Heart right ventricle (tissue), 16 donors: ENCODE results near the gene NSD2. TPM values are rescaled to one million over a fixed set of nuclear protein-coding genes. Genes with fewer than 3 reads are reported as not detected.

ENCODE experiments used
- ATAC-seq, 8 donors: fragments of 200-7000 bp; cut with Tn5 transposase; one replicate each; pipeline ENCODE4 v1.9.1; 2020; ENCODE audit warnings: mild to moderate bottlenecking in 8 of 8, moderate library complexity in 8 of 8, moderate number of reproducible peaks in 1 of 8
- DNase-seq, 2 donors: peaks; one replicate each; pipeline ENCODE4 v3.0.0-alpha.2; 2020
- H3K27ac ChIP-seq, 10 donors: fragments of 200-600 bp; sonication (generic) in 2 of 10; one replicate each; pipeline versions ENCODE4 v1.5.0 to v1.8.0; 2020 to 2022; ENCODE audit warnings: mild to moderate bottlenecking in 3 of 10
- H3K27me3 ChIP-seq, 7 donors: fragments of 200-600 bp; one replicate each; pipeline ENCODE4 v1.8.0; 2021 to 2022; ENCODE audit warnings: mild to moderate bottlenecking in 2 of 7
- H3K36me3 ChIP-seq, 9 donors: fragments of 200-600 bp; sonication (generic) in 1 of 9; one replicate each; pipeline versions ENCODE4 v1.5.0 to v1.8.0; 2020 to 2022; ENCODE audit warnings: mild to moderate bottlenecking in 2 of 9
- H3K4me1 ChIP-seq, 9 donors: fragments of 200-600 bp; sonication (generic) in 1 of 9; one replicate each; pipeline versions ENCODE4 v1.5.0 to v1.8.0; 2020 to 2022; ENCODE audit warnings: mild to moderate bottlenecking in 4 of 9
- H3K4me3 ChIP-seq, 10 donors: fragments of 200-600 bp; sonication (generic) in 2 of 10; one replicate each; pipeline versions ENCODE4 v1.5.0 to v1.8.0; 2020 to 2022; ENCODE audit warnings: mild to moderate bottlenecking in 7 of 10, moderate library complexity in 2 of 10
- H3K9me3 ChIP-seq, 11 donors: fragments of 200-600 bp in 10 of 11; sonication (generic) in 2 of 11; one replicate each; pipeline versions ENCODE4 v1.5.0 to v1.8.0; 2013 to 2022; ENCODE audit warnings: mild to moderate bottlenecking in 2 of 11, control low read depth in 1 of 11, moderate library complexity in 1 of 11
- CTCF ChIP-seq, 9 donors: fragments of 200-600 bp; sonication (generic) in 2 of 9; IDR thresholded peaks; one replicate each; pipeline versions ENCODE4 v1.5.0 to v1.8.0; 2021 to 2022; ENCODE audit warnings: antibody characterized with exemption in 9 of 9, mild to moderate bottlenecking in 5 of 9, moderate library complexity in 1 of 9
- WGBS, 2 donors: extraction: QIAGEN DNeasy Blood & Tissue Kit; methylation state at CpG; one replicate each; pipeline ENCODE4 v1.1.7; 2013; ENCODE audit warnings: inconsistent platforms in 1 of 2; 5-methylcytosine and 5-hydroxymethylcytosine counted together
- intact Hi-C, 10 donors: fragments of 100-400 bp; cut with DNase I; formaldehyde crosslinking; loops; one replicate each; pipeline versions ENCODE4 v1.11.1 to v1.14.2; 2022
- polyA plus RNA-seq, 2 donors: library from polyadenylated mRNA; stranded (reverse); fragments of 200-250 nt; gene quantifications; one replicate each; pipeline ENCODE4 v1.2.3, GENCODE V29; 2013
- total RNA-seq, 10 donors: library from RNA; stranded (reverse); fragmentation: NEBNext Ultra II Directional in 3 of 10; extraction: Animal tissue kit (Norgen Biotek cat#: 25700) in 3 of 10; gene quantifications; one replicate each; pipeline versions ENCODE4 v1.2.1 to v1.2.4, GENCODE V29; 2021 to 2023
- donor health status: Arrhythmogenic right ventricular cardiomyopathy.
- donor health status: ischemic (EF 13 %, LVEDD 7.1; RV severe dilation, severe dysfunction).
- donor health status: healthy with polysubstance abuse.
- donor health status: DM: no; HTN: yes; CAD: no.
- donor health status: DM: no; HTN: no; CAD: no.
- donor health status: ischemic (EF 25% LVEDD 6.9; RV normal size, moderate dysfunction).
- donor health status: ischemic (EF 25% LVEDD 5.7; RV mildly dilated, moderate dysfunction).
- donor health status: healthy.
- donor health status: DM: yes; HTN: yes; CAD: no.
- donor health status: Ischemic cardiomyopathy.
- donor health status: ischemic (EF 35%, LVEDD 5.7; RV mildly dilated, moderate dysfunction).
- donor health status: nonischemic (EF 11% LVEDD 7.7; RV severe dilation, severe dysfunction).
- donor health status: DM: yes; HTN: yes; CAD: no.
- donor health status: PGD.
- donor health status: ischemic (EF 29% LVEDD 5.4; RV normal size, mild dysfunction).
- donor health status: nonischemic (EF 23%, LVEDD 6.1; RV moderate dilation, normal function).

NSD2 gene
- total and polyA plus RNA-seq, 12 donors = 7.7 to 64.4 (median 44.5) TPM

- Histone ChIP-seq H3K36me3 (peaks cover 0 to 99% (median 23%) of the 10 kb centered on the region in 9 donors), H3K9me3 (no peaks in the 10 kb centered on the region), H3K4me3 (no peak overlapping the region), H3K27me3 (no peaks in the 10 kb centered on the region), H3K27ac (peak overlapping the region in 4 of 10 donors; percentile 19 to 54 (median 36)), H3K4me1 (peaks cover 0 to 19% (median 10%) of the 10 kb centered on the region in 9 donors)
- no peak for TF ChIP-seq CTCF (IDR thresholded peaks at IDR 0.05)
- intact Hi-C loops = no loop called here
- peak; percentile 47 to 91 (median 83) for ATAC-seq
- WGBS, 2 donors = 75 to 79% methylated on average over 11 of the region's 11 CpGs
- no peak for DNase-seq
Observed at GRCh38 chr4:1939664-1940509, 68.7 kb downstream of the NSD2 start.

GRCh38 chr4:1940566-1940965, 69.4 kb downstream of the NSD2 start:
- no peak for DNase-seq
- Histone ChIP-seq H3K36me3 (peaks cover 0 to 99% (median 16%) of the 10 kb centered on the region in 9 donors), H3K9me3 (no peaks in the 10 kb centered on the region), H3K27ac (peak overlapping the region in 4 of 10 donors; percentile 19 to 54 (median 34)), H3K4me3 (no peak overlapping the region), H3K4me1 (peaks cover 0 to 19% (median 10%) of the 10 kb centered on the region in 9 donors), H3K27me3 (no peaks in the 10 kb centered on the region)
- WGBS, 2 donors = 84 to 87% methylated on average over 7 of the region's 7 CpGs
- ATAC-seq = peak in 6 of 8 donors; percentile 25 to 76 (median 38)
- TF ChIP-seq CTCF (IDR thresholded peaks at IDR 0.05) = no peak
- intact Hi-C loops = no loop called here

GRCh38 chr4:1943928-1944327, 72.7 kb downstream of the NSD2 start:
- H3K9me3 ChIP-seq = no peaks in the 10 kb centered on the region
- DNase-seq (no peak), ATAC-seq (no peak)
- no peak overlapping the region for H3K27ac ChIP-seq
- WGBS, 2 donors = 95% methylated on average over 7 of the region's 7 CpGs
- intact Hi-C loops = no loop called here
- peaks cover 0 to 19% (median 10%) of the 10 kb centered on the region in 9 donors for H3K4me1 ChIP-seq
- H3K4me3 ChIP-seq = no peak overlapping the region
- H3K27me3 ChIP-seq = no peaks in the 10 kb centered on the region
- TF ChIP-seq CTCF (IDR thresholded peaks at IDR 0.05) = no peak
- peaks cover 0 to 98% (median 16%) of the 10 kb centered on the region in 9 donors for H3K36me3 ChIP-seq

- no peak for DNase-seq
- ATAC-seq = peak in 1 of 8 donors; percentile 24
- H3K27me3 ChIP-seq = no peaks in the 10 kb centered on the region
- intact Hi-C loops = no loop called here
- no peak for TF ChIP-seq CTCF (IDR thresholded peaks at IDR 0.05)
- no peak overlapping the region for H3K4me3 ChIP-seq
- H3K27ac ChIP-seq = no peak overlapping the region
- WGBS, 2 donors = 74 to 77% methylated on average over 11 of the region's 11 CpGs
- H3K4me1 ChIP-seq = peaks cover 0 to 13% (median 6%) of the 10 kb centered on the region in 9 donors
- no peaks in the 10 kb centered on the region for H3K9me3 ChIP-seq
- peaks cover 0 to 92% (median 10%) of the 10 kb centered on the region in 9 donors for H3K36me3 ChIP-seq
Observed at GRCh38 chr4:1945124-1945895, 74.1 kb downstream of the NSD2 start.
